ENCODE results near the gene SLC39A9. TPM values are rescaled to one million over a fixed set of nuclear protein-coding genes. Genes with fewer than 3 reads are reported as not detected.

The SLC39A9 gene
- total and polyA plus RNA-seq, 2 of the 4 experiments (the other 2 are of a cell fraction): 41.4 to 168 TPM

- intact Hi-C loops (cut with micrococcal nuclease): no loop called here
- no peak for ATAC-seq (ENCODE audit: low read depth)
- Histone ChIP-seq H2BK20ac (ENCODE audit: low read depth, low read length) (no peak overlapping the region), H3K4me2 (ENCODE audit: low read depth, low read length) (no peak overlapping the region), H4K8ac (ENCODE audit: low read depth in 2 of 2, low read length in 2 of 2) (no peak overlapping the region), H2BK120ac (ENCODE audit: low read depth, low read length) (no peak overlapping the region), H3K18ac (ENCODE audit: low read depth, low read length) (no peak overlapping the region), H3K79me1 (ENCODE audit: low read depth in 1 of 2, low read length in 2 of 2) (no peaks in the 10 kb centered on the region), H2BK15ac (ENCODE audit: low read depth, low read length) (no peak overlapping the region), H2AK5ac (ENCODE audit: low read depth, low read length) (no peak overlapping the region), H2AK9ac (replicated peaks; ENCODE audit: low read depth, low read length, poor library complexity) (no peak overlapping the region), H3K23ac (ENCODE audit: low read depth, low read length) (no peak overlapping the region), H3K4ac (ENCODE audit: low read depth, low read length) (no peak overlapping the region), H4K91ac (ENCODE audit: insufficient read depth, low read depth, low read length) (no peak overlapping the region), H3K36me3 (ENCODE audit: control insufficient read depth, insufficient read depth, low read length) (peaks cover 3% of the 10 kb centered on the region; the same call in 1 of the 2 replicates), H3K14ac (replicated peaks; ENCODE audit: low read depth, low read length) (no peak overlapping the region), H4K5ac (ENCODE audit: low read depth, low read length) (no peak overlapping the region), H2AFZ (replicated peaks; ENCODE audit: low read length, poor library complexity) (no peak overlapping the region), H3K27me3 (ENCODE audit: control insufficient read depth, insufficient read depth, low read length) (no peaks in the 10 kb centered on the region), H3K4me1 (ENCODE audit: control insufficient read depth, insufficient read depth, low read length) (no peaks in the 10 kb centered on the region), H4K20me1 (ENCODE audit: insufficient read depth, low read length) (no peaks in the 10 kb centered on the region), H2BK5ac (ENCODE audit: low read depth, low read length, poor library complexity, severe bottlenecking) (no peak overlapping the region), H3K9me3 (ENCODE audit: control insufficient read depth, insufficient read depth, low read length) (no peaks in the 10 kb centered on the region), H3K9ac (ENCODE audit: low read depth, low read length) (no peak overlapping the region), H3K9me1 (ENCODE audit: insufficient read depth, low read length) (no peaks in the 10 kb centered on the region), H3K56ac (ENCODE audit: extremely low read depth, insufficient read depth, low read length) (no peak overlapping the region), H3K27ac (ENCODE audit: insufficient read depth, low read length) (no peak overlapping the region), H3K4me3 (ENCODE audit: insufficient read depth, low read depth, low read length) (no peak overlapping the region)
- dilution Hi-C loops (cut with HindIII; ENCODE audit: low sequenced_read_pairs, unreplicated experiment): no loop called here
- no peak for DNase-seq
- no peak for TF ChIP-seq CHD1 (IDR thresholded peaks at IDR 0.05; ENCODE audit: low read depth, low read length)
- no peak for TF ChIP-seq POLR2A (IDR thresholded peaks at IDR 0.05; ENCODE audit: low read depth, low read length)
- TF ChIP-seq RFX5 (IDR thresholded peaks at IDR 0.05; ENCODE audit: low read depth, low read length): no peak
- no peak for TF ChIP-seq RAD21 (IDR thresholded peaks at IDR 0.05; ENCODE audit: low read length)
- TF ChIP-seq NFE2L2 (IDR thresholded peaks at IDR 0.05; ENCODE audit: low read depth, low read length): no peak
- no peak for TF ChIP-seq ELK1 (IDR thresholded peaks at IDR 0.05; ENCODE audit: borderline replicate concordance, low read depth, low read length)
- TF ChIP-seq MXI1 (IDR thresholded peaks at IDR 0.05; ENCODE audit: borderline replicate concordance, low read depth, low read length): no peak
- TF ChIP-seq USF2 (IDR thresholded peaks at IDR 0.05; ENCODE audit: low read depth, low read length): no peak
- no peak for TF ChIP-seq RCOR1 (IDR thresholded peaks at IDR 0.05; ENCODE audit: insufficient replicate concordance, low read length)
- no peak for TF ChIP-seq MAZ (IDR thresholded peaks at IDR 0.05; ENCODE audit: borderline replicate concordance, low read depth, low read length)
- TF ChIP-seq MAFK (IDR thresholded peaks at IDR 0.05; ENCODE audit: low read depth, low read length): no peak
- no peak for TF ChIP-seq FOS (IDR thresholded peaks at IDR 0.05; ENCODE audit: low read depth, low read length)
- no peak for TF ChIP-seq SMC3 (IDR thresholded peaks at IDR 0.05; ENCODE audit: low read depth, low read length)
- no TSS peak for BruUV-seq (replicated peaks)
- CTCF ChIA-PET: interaction anchor here (1.0 kb wide), 1 partner anchor 9 kb away, joined by 3 read pairs; no protein-coding TSS in a partner anchor
- no CpG with 5 or more reads among the region's 5 CpGs for WGBS, 2 experiments (ENCODE audit: extremely low coverage in 2 of 2, insufficient read length in 1 of 2)
- in situ Hi-C loops (cut with MboI; ENCODE audit: low sequenced_read_pairs): no loop called here
- POLR2A ChIA-PET (ENCODE audit: unreplicated experiment): no interaction called here
Observed at GRCh38 chr14:69370061-69370460, 28.4 kb upstream of the SLC39A9 start.
